ENCODE results near the gene BCL2. TPM values are rescaled to one million over a fixed set of nuclear protein-coding genes. Genes with fewer than 3 reads are reported as not detected.

The BCL2 gene
- total RNA-seq, 2 donors from 2014 or later, result 13.9 to 16.4 TPM

GRCh38 chr18:63306819-63307550 is 12.6 kb downstream of the BCL2 start:
- TF ChIP-seq CTCF (IDR thresholded peaks at IDR 0.05), result no peak
- DNase-seq, result no peak
- Histone ChIP-seq H3K27me3 (no peaks in the 10 kb centered on the region), H3K9me3 (no peaks in the 10 kb centered on the region), H3K36me3 (no peaks in the 10 kb centered on the region), H3K27ac (no peak overlapping the region), H3K9ac (ENCODE audit: low read depth in 2 of 2, low read length in 2 of 2) (no peak overlapping the region), H3K4me3 (no peak overlapping the region), H3K4me1 (no peaks in the 10 kb centered on the region)
- intact Hi-C loops (cut with DNase I), result no loop called here

GRCh38 chr18:63306249-63306648 is 13.3 kb downstream of the BCL2 start:
- H3K27me3 ChIP-seq, result no peaks in the 10 kb centered on the region
- H3K4me1 ChIP-seq, result no peaks in the 10 kb centered on the region
- no peaks in the 10 kb centered on the region for H3K36me3 ChIP-seq
- DNase-seq, result no peak
- no peak overlapping the region for H3K27ac ChIP-seq
- intact Hi-C loops (cut with DNase I), result no loop called here
- no peak for TF ChIP-seq CTCF (IDR thresholded peaks at IDR 0.05)
- no peak overlapping the region for H3K4me3 ChIP-seq
- no peak overlapping the region for H3K9ac ChIP-seq (ENCODE audit: low read depth in 2 of 2, low read length in 2 of 2)
- H3K9me3 ChIP-seq, result no peaks in the 10 kb centered on the region

GRCh38 chr18:63303547-63303946 is 16.0 kb downstream of the BCL2 start:
- Histone ChIP-seq H3K9me3 (no peaks in the 10 kb centered on the region), H3K27me3 (no peaks in the 10 kb centered on the region)

GRCh38 chr18:63302636-63303405 is 16.7 kb downstream of the BCL2 start:
- intact Hi-C loops (cut with DNase I), result no loop called here

More at GRCh38 chr18:63303547-63303946, 16.0 kb downstream of the BCL2 start:
- DNase-seq, result no peak
- TF ChIP-seq CTCF (IDR thresholded peaks at IDR 0.05), result no peak
- no peak overlapping the region for H3K4me3 ChIP-seq
- no peaks in the 10 kb centered on the region for H3K4me1 ChIP-seq
- H3K27ac ChIP-seq, result peak overlapping the region; percentile 20
- H3K36me3 ChIP-seq, result no peaks in the 10 kb centered on the region
- H3K9ac ChIP-seq (ENCODE audit: low read depth in 2 of 2, low read length in 2 of 2), result no peak overlapping the region
- intact Hi-C loops (cut with DNase I), result no loop called here

GRCh38 chr18:63302220-63302619 is 17.3 kb downstream of the BCL2 start:
- no peaks in the 10 kb centered on the region for H3K36me3 ChIP-seq
- no peaks in the 10 kb centered on the region for H3K4me1 ChIP-seq
- no peak for DNase-seq
- peak overlapping the region; percentile 14 for H3K27ac ChIP-seq
- no peaks in the 10 kb centered on the region for H3K9me3 ChIP-seq
- H3K4me3 ChIP-seq, result no peak overlapping the region
- no peaks in the 10 kb centered on the region for H3K27me3 ChIP-seq
- no peak overlapping the region for H3K9ac ChIP-seq (ENCODE audit: low read depth in 2 of 2, low read length in 2 of 2)
- no peak for TF ChIP-seq CTCF (IDR thresholded peaks at IDR 0.05)
- intact Hi-C loops (cut with DNase I), result no loop called here

More at GRCh38 chr18:63302636-63303405, 16.7 kb downstream of the BCL2 start:
- Histone ChIP-seq H3K27me3 (no peaks in the 10 kb centered on the region), H3K4me3 (no peak overlapping the region), H3K4me1 (no peaks in the 10 kb centered on the region), H3K27ac (peak overlapping the region; percentile 14), H3K9ac (ENCODE audit: low read depth in 2 of 2, low read length in 2 of 2) (no peak overlapping the region), H3K36me3 (no peaks in the 10 kb centered on the region), H3K9me3 (no peaks in the 10 kb centered on the region)
- no peak for TF ChIP-seq CTCF (IDR thresholded peaks at IDR 0.05)
- no peak for DNase-seq

Data from colonic mucosa (tissue), 4 donors.